Adipose tissue (tissue), 3 donors: Measurements from ENCODE around the gene TUBA4B. TPM values are rescaled to one million over a fixed set of nuclear protein-coding genes. Genes with fewer than 3 reads are reported as not detected.
"Not testable (repeated sequence)": the region's sequence is repeated elsewhere in the genome, so short reads cannot be mapped to it uniquely, and the experiment has no call there.

Experiments used
- H3K27ac ChIP-seq: one replicate; pipeline ENCODE4 v1.5.1; 2013; ENCODE audit warnings: low read depth, low read length
- WGBS, 3 donors: extraction: QIAGEN DNeasy Blood & Tissue Kit; methylation state at CpG; one replicate each; pipeline ENCODE4 v1.1.7; 2013; 5-methylcytosine and 5-hydroxymethylcytosine counted together
- polyA plus RNA-seq, 3 donors: library from polyadenylated mRNA; stranded (reverse); fragments of 200-250 nt; gene quantifications; one replicate each; pipeline ENCODE4 v1.2.3, GENCODE V29; 2013
- donor health status: healthy with polysubstance abuse.
- donor health status: Bipolar disorder and iron deficiency.
- donor health status: healthy.

The TUBA4B gene
- polyA plus RNA-seq, 3 donors, result not detected

DNA sequence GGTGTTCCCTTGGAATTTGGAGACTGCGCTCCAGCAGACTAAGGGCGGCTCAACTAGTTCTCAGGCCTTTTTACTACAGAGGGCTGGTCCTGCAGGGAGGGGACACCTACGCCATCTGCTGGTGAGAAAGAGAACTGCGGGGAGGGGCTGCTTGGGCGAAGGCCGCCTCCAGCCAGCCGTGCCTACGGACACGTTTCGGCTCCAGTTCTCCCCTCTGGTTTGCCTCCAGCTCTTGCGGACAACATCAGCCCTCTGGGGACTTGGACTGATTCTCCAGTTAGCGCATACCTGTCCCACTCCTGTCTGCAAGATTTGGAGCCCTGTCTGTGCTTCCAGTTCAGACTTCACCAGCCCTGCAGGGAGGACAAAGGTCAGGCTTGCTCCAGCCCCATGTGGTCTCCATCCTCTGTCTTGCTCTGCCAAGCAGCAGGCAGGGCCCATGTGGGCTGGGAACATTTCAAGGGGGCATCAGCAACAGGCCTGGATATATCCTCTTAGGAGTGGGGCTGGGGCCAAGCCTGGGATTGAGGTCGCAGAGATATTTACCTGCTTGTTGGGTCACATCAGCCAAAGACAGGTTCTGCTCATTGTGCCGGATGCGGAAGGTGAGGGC, 45.8 kb downstream of the TUBA4B start:
- 17 to 24% (median 23%) methylated on average over 15 of the region's 15 CpGs for WGBS, 3 donors

DNA sequence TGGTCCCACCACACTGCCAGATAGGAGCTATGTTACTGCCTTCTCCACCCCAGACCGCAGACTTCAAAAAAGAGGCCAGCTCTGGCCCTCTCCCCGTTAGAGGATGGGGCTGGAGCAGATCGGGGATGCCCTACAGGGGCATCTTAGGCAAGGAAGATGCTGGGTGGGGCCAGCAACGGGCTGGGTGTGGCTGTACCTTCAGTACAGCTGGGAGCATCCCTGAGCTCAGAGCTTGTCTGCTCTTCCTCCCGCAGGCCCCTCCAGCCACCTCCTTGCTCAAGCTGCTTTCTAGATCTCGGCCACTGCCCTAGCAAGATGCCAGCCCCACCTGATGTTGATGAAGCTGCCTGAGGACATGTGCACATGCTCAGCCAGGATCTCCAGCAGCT, 46.3 kb downstream of the TUBA4B start:
- 79 to 83% (median 81%) methylated on average over 4 to 6 of the region's 6 CpGs for WGBS, 3 donors

More for the DNA sequence above, 45.8 kb downstream of the TUBA4B start:
- H3K27ac ChIP-seq, result no peak overlapping the region

DNA sequence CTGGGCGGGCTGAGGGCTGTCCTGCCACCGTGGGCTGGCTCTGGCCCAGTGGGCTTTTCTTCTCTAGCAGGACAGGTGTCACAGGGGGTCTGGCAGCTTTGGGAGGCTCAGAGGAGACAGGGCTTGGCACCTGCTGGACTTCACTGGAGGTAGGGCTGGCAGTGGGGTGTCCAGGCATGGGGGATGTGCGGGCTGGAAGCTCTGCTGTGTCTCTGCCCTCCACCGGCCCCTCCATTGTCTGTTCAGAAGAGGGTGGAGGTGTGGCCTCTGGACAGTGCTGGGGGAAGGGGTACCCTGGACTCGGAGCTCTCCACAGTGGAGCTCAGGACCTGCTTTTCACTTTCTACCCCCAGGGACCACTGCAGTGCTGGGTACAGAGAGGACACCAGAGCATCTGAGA, 47.0 kb downstream of the TUBA4B start:
- 51 to 66% (median 56%) methylated on average over 5 of the region's 5 CpGs for WGBS, 3 donors
- H3K27ac ChIP-seq, result no peak overlapping the region

More for the DNA sequence above, 46.3 kb downstream of the TUBA4B start:
- no peak overlapping the region for H3K27ac ChIP-seq

DNA sequence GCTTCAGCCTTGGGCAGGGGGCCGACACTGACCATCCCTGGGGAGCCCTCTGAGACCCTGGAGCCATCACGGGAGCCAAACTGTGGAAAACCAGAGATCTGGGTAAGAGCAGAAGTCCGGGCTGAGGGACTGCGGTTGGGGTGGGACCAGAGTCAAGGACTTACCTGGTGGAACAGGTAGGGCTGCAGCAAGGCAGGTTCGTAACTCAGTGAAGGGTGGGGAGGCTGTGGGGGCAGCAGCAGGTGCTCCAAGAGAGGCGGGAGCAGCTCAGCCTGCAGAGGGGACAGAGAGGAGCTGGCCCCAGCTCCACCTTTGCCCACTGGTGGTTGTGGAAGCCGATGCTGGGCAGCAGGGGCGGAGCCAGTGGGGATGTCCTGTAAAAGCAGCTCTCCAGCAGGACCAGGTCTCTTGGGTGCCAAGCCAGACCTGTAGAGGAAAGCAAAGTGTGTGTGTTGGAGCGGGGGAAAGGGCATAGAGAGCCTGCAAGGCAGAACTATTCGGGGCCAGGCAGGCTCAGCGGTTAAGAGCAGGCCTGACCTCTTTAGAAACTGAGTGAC, 49.4 kb downstream of the TUBA4B start:
- H3K27ac ChIP-seq, result no peak overlapping the region
- WGBS, 3 donors, result 46 to 69% (median 66%) methylated on average over 11 of the region's 11 CpGs

DNA sequence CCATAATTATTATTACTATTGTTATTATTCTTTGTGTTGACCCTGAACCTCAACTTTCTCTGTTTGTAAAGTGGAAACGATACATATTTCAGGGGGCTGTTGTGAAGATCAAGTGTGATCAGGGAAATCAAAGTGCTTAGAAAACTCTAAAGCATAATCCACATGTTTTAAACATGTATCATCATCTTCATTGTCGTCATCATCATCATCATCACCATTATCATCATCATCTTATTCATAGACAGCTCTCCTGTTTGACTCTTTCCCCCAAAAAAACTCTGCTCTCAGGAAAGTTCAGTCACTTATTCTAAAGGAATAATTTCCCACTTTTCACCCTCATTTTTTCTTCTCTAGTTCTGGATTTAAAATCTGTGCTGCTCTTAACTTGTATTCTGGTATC, 51.2 kb downstream of the TUBA4B start:
- no peak overlapping the region for H3K27ac ChIP-seq
- 35 to 60% (median 59%) methylated on average over 2 of the region's 2 CpGs for WGBS, 3 donors

DNA sequence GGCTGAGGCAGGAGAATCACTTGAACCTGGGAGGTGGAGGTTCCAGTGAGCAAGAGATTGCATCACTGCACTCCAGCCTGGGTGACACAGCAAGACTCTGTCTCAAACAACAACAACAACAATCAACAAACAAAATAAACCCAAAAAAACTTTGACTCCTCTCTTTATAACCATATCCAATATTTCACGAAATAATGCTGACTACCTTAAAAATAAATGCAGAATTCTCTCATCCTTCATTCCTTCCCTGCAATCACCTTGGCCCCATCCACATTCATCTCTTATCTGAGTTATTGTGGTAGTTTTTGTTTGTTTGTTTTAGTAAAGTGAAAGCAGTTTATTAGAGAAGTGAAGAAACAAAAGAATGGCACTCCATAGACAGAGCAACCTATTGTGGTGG, 53.0 kb downstream of the TUBA4B start:
- WGBS, 3 donors, result 61 to 78% (median 68%) methylated on average over 1 of the region's 1 CpG
- no peak overlapping the region for H3K27ac ChIP-seq

DNA sequence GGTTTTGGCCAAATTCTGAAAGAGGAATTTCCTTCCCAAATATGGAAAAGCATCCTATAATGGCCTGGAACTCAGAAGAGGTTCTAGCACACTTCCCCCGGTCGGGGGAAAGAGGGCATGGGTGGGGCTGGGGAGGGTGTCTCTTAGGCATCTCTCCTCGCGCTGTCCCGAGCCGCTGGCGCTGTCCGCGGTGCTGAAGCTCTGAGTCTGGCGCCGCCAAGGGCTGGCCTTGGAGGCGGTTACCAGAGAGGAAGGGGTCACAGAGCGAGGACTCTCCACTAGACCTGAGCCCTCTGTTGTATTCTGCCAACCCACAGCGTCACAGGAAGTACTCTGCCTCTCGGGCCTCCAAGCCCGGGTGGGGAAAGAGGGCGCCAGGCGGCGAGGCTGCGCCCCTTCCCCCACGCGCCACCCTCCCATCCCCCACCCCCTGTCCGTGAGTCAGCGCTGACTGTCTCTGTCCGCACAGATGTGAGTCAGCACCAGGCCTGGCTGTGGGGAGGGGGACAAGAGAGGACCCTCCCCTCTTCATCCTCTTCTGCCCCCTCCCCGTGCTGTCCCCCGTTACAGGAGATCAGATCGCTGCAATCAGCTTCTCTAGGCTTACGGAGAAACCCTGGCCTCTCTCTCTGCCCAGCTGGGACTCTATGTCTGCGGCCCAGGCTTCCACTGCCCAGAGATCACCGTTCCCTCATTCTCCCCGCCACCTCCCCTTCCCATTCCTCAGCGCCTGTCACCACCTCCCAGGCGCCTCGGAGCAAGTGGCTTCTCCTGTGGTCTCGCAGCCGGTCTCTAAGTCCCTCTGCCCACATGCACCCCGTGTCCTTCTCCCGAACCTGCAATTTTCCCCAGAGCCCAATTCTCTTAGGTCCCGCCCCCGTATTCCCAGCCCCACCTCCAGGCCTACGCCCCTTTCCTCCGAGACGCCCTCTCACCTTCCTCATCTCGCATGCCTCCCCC, 55.4 kb downstream of the TUBA4B start:
- WGBS, 3 donors, result 2 to 7% (median 3%) methylated on average over 44 to 45 of the region's 45 CpGs
- no peak overlapping the region for H3K27ac ChIP-seq

DNA sequence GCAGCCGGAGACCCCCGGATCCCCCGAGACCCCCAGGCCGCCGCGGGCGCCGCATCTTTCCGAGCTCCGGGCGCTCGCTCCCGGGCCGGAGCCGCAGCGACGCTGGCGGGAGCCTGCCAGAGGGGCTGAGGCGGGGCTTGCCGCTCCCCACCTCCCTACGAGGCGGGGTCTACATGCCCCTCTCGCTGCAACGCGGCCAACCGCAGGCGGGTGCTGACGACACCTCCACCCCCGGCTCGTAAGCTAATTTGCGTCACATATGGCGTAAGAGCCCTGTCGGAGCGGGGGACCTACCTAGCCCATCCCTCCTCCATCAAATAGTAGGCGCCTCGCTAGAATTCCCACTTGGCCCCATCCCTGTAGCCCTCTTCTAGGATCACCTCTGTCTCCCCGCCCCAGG, 56.2 kb downstream of the TUBA4B start, which contains the start of gene PTPRN:
Gene PTPRN (minus strand): TSS at position 124 of the 400 bp plus-strand sequence. CDS start 69 bp downstream, at position 55.
- no peak within 1 kb of the TSS for H3K27ac ChIP-seq
- WGBS, 3 donors, result 2 to 8% (median 4%) methylated on average over 36 to 37 of the region's 37 CpGs

DNA sequence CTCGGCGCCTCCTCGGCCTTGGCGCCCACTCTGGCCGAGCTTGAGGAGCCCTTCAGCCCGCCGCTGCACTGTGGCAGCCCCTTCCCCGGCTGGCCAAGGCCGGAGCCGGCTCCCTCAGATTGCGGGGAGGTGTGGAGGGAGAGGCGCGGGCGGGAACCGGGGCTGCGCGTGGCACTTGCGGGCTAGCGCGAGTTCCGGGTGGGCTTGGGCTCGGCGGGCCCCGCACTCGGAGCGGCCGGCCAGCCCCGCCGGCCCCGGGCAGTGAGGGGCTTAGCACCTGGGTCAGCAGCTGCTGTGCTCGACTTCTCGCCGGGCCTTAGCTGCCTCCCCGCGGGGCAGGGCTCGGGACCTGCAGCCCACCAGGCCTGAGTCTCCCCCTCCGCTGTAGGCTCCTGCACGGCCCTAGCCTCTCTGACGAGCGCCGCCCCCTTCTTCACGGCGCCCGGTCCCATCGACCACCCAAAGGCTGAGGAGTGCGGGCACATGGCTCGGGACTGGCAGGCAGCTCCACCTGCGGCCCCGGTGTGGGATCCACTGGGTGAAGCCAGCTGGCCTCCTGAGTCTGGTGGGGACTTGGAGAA, 59.7 kb downstream of the TUBA4B start:
- 83 to 94% (median 92%) methylated on average over 30 to 49 of the region's 49 CpGs for WGBS, 3 donors
- H3K27ac ChIP-seq, result not testable (repeated sequence)

DNA sequence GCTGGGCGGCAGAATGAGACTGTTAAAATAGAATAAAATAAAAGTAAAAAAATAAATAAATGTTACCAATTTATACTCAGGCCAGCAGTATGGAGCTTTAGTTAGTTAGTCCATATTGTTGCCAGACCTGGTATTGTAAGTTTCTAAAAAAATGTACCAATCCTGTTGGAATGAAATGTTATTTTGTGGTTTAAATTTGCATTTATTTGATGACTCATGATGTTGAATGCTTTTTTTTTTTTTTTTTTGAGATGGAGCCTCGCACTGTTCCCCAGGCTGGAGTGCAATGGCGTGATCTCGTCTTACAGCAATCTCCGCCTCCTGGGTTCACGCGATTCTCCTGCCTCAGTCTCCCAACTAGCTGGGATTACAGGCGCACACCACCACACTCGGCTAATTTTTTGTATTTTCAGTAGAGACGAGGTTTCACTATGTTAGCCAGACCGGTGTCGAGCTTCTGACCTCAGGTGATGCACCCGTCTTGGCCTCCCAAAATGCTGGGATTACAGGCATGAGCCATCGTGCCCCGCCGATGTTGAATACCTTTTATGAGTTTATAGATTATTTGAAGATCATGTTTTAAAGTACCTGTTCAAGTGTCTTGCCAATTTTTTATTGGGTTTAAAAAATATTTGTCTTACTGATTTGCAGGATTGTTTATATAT, 61.9 kb downstream of the TUBA4B start:
- 87 to 93% (median 93%) methylated on average over 16 of the region's 16 CpGs for WGBS, 3 donors

More for the DNA sequence above, 61.9 kb downstream of the TUBA4B start:
- H3K27ac ChIP-seq, result no peak overlapping the region

Other genes with a start within 250 kb of the TUBA4B start
- under 1 TPM in 2 of 3 donors, not detected in 1; 0.03 to 0.04 TPM for gene CFAP65, start 211.7 kb upstream of the TUBA4B start, polyA plus RNA-seq
- 1 to 10 TPM in 1 of 3 donors, under 1 TPM in 2; 0.02 to 1.4 (median 0.22) TPM for gene IHH, start 192.3 kb upstream of the TUBA4B start, polyA plus RNA-seq
- gene NHEJ1, start 92.4 kb upstream of the TUBA4B start, polyA plus RNA-seq, result 10 to 100 TPM in 1 of 3 donors, 1 to 10 TPM in 2; 8.8 to 12.8 (median 9.4) TPM
- gene SLC23A3, start 83.2 kb upstream of the TUBA4B start, polyA plus RNA-seq, result 1 to 10 TPM in 1 of 3 donors, under 1 TPM in 2; 0.48 to 2.0 (median 0.64) TPM
- gene CNPPD1, start 76.3 kb upstream of the TUBA4B start, polyA plus RNA-seq, result 10 to 100 TPM; 33.4 to 58.3 (median 48.4) TPM
- 10 to 100 TPM; 34.3 to 44.2 (median 40.2) TPM for gene RETREG2, start 75.0 kb upstream of the TUBA4B start, polyA plus RNA-seq
- gene ZFAND2B, start 46.5 kb upstream of the TUBA4B start, polyA plus RNA-seq, result 10 to 100 TPM; 26.0 to 38.9 (median 27.3) TPM
- 10 to 100 TPM; 15.3 to 43.3 (median 28.1) TPM for gene ABCB6, start 34.3 kb upstream of the TUBA4B start, polyA plus RNA-seq
- gene ATG9A, start 23.6 kb upstream of the TUBA4B start, polyA plus RNA-seq, result 10 to 100 TPM; 11.4 to 32.1 (median 21.2) TPM
- gene ANKZF1, start 23.4 kb upstream of the TUBA4B start, polyA plus RNA-seq, result 10 to 100 TPM; 15.7 to 23.0 (median 20.7) TPM
- 10 to 100 TPM in 2 of 3 donors, 1 to 10 TPM in 1; 2.1 to 12.9 (median 11.8) TPM for gene GLB1L, start 7.8 kb upstream of the TUBA4B start, polyA plus RNA-seq
- gene STK16, start 7.8 kb upstream of the TUBA4B start, polyA plus RNA-seq, result 10 to 100 TPM; 33.8 to 36.6 (median 33.9) TPM
- 10 to 100 TPM; 20.5 to 39.3 (median 30.0) TPM for gene TUBA4A, start 675 bp downstream of the TUBA4B start, polyA plus RNA-seq
- gene DNAJB2, start 26.1 kb downstream of the TUBA4B start, polyA plus RNA-seq, result 10 to 100 TPM; 51.6 to 78.9 (median 68.9) TPM
- gene PTPRN, start 56.2 kb downstream of the TUBA4B start, polyA plus RNA-seq, result 10 to 100 TPM in 1 of 3 donors, under 1 TPM in 1, not detected in 1; 0.45 to 15.5 TPM
- not detected for gene RESP18, start 79.5 kb downstream of the TUBA4B start, polyA plus RNA-seq
- 100 to 1,000 TPM in 1 of 3 donors, 10 to 100 TPM in 2; 43.8 to 100 (median 95.8) TPM for gene DNPEP, start 134.7 kb downstream of the TUBA4B start, polyA plus RNA-seq
- 10 to 100 TPM; 18.9 to 35.8 (median 25.4) TPM for gene DES, start 165.1 kb downstream of the TUBA4B start, polyA plus RNA-seq
- 10 to 100 TPM in 1 of 3 donors, 1 to 10 TPM in 2; 3.4 to 22.5 (median 6.8) TPM for gene SPEG, start 181.6 kb downstream of the TUBA4B start, polyA plus RNA-seq
- gene GMPPA, start 245.6 kb downstream of the TUBA4B start, polyA plus RNA-seq, result 10 to 100 TPM; 27.5 to 39.9 (median 35.8) TPM